ENCODE measurements around the gene SERTAD4. TPM values are rescaled to one million over a fixed set of nuclear protein-coding genes. Genes with fewer than 3 reads are reported as not detected.

Gene SERTAD4
- total and polyA plus RNA-seq, 7 experiments from 2014 or later = not detected

Other genes with a start within 250 kb of the SERTAD4 start
- gene HHAT, start 96.1 kb downstream of the SERTAD4 start, total RNA-seq = 1 to 10 TPM; 1.1 to 3.8 (median 2.7) TPM
- under 1 TPM; 0.84 to 0.99 TPM for gene HHAT, start 96.1 kb downstream of the SERTAD4 start, polyA plus RNA-seq